ENCODE data around the gene PHLDA3. TPM values are rescaled to one million over a fixed set of nuclear protein-coding genes. Genes with fewer than 3 reads are reported as not detected.
"Not testable (repeated sequence)": the region's sequence is repeated elsewhere in the genome, so short reads cannot be mapped to it uniquely, and the experiment has no call there.

Gene PHLDA3
- total RNA-seq, 1 donor from 2014 or later, result 150 TPM

- Histone ChIP-seq H4K20me1 (ENCODE audit: insufficient read depth, low read length) (peaks cover 35% of the 10 kb centered on the region), H3K9ac (ENCODE audit: low read length) (no peak overlapping the region), H3K27ac (ENCODE audit: low read depth, low read length) (no peak overlapping the region), H3K4me2 (ENCODE audit: low read length) (peak overlapping the region; percentile 78), H3K36me3 (ENCODE audit: insufficient read depth, low read length) (peaks cover 18% of the 10 kb centered on the region), H3K4me3 (ENCODE audit: insufficient read depth, low read depth, low read length) (peak overlapping the region; percentile 29), H3K79me2 (ENCODE audit: insufficient read depth, low read length) (no peaks in the 10 kb centered on the region), H2AFZ (ENCODE audit: low read depth, low read length) (no peak overlapping the region), H3K9me3 (ENCODE audit: insufficient read depth, low read depth, low read length) (no peaks in the 10 kb centered on the region), H3K4me1 (ENCODE audit: insufficient read depth, low read length) (peaks cover 21% of the 10 kb centered on the region), H3K27me3 (ENCODE audit: insufficient read depth, low read length) (no peaks in the 10 kb centered on the region)
- Mint-ChIP-seq H3K27me3 (ENCODE audit: low read depth, unreplicated experiment) (peaks cover 3% of the 10 kb centered on the region), H3K9me3 (ENCODE audit: unreplicated experiment) (no peaks in the 10 kb centered on the region), H3K4me3 (ENCODE audit: unreplicated experiment) (peak overlapping the region; percentile 29), H3K27ac (ENCODE audit: unreplicated experiment) (peak overlapping the region; percentile 87), H3K4me1 (ENCODE audit: low read depth, unreplicated experiment) (peaks cover 32% of the 10 kb centered on the region), H3K36me3 (ENCODE audit: low read depth, unreplicated experiment) (peaks cover 8% of the 10 kb centered on the region)
- no peak for TF ChIP-seq CTCF (IDR thresholded peaks at IDR 0.05; ENCODE audit: insufficient read depth, low read depth, low read length)
- no peak for TF ChIP-seq EZH2 (IDR thresholded peaks at IDR 0.05; ENCODE audit: insufficient read depth, low read length)
- DNase-seq (ENCODE audit: low read depth), result no peak
- no peak for FAIRE-seq
Observed at GRCh38 chr1:201481004-201481380, 12.0 kb upstream of the PHLDA3 start.

GRCh38 chr1:201480231-201481003 lies 11.4 kb upstream of the PHLDA3 start:
- TF ChIP-seq EZH2 (IDR thresholded peaks at IDR 0.05; ENCODE audit: insufficient read depth, low read length), result no peak
- TF ChIP-seq CTCF (IDR thresholded peaks at IDR 0.05; ENCODE audit: insufficient read depth, low read depth, low read length), result no peak
- no peaks in the 10 kb centered on the region for H3K9me3 Mint-ChIP-seq (ENCODE audit: unreplicated experiment)
- H3K27ac Mint-ChIP-seq (ENCODE audit: unreplicated experiment), result peak overlapping the region; percentile 87
- H3K36me3 Mint-ChIP-seq (ENCODE audit: low read depth, unreplicated experiment), result peaks cover 5% of the 10 kb centered on the region
- DNase-seq (ENCODE audit: low read depth) (no peak), FAIRE-seq (no peak)
- H3K79me2 ChIP-seq (ENCODE audit: insufficient read depth, low read length), result no peaks in the 10 kb centered on the region
- peak overlapping the region; percentile 78 for H3K4me2 ChIP-seq (ENCODE audit: low read length)
- H3K27me3 Mint-ChIP-seq (ENCODE audit: low read depth, unreplicated experiment), result peaks cover 3% of the 10 kb centered on the region
- H3K9ac ChIP-seq (ENCODE audit: low read length), result no peak overlapping the region
- H3K36me3 ChIP-seq (ENCODE audit: insufficient read depth, low read length), result peaks cover 12% of the 10 kb centered on the region
- H3K27ac ChIP-seq (ENCODE audit: low read depth, low read length), result no peak overlapping the region
- H4K20me1 ChIP-seq (ENCODE audit: insufficient read depth, low read length), result peaks cover 29% of the 10 kb centered on the region
- H2AFZ ChIP-seq (ENCODE audit: low read depth, low read length), result peak overlapping the region; percentile 42
- H3K4me1 ChIP-seq (ENCODE audit: insufficient read depth, low read length), result peaks cover 21% of the 10 kb centered on the region
- peak overlapping the region; percentile 29 for H3K4me3 Mint-ChIP-seq (ENCODE audit: unreplicated experiment)
- H3K27me3 ChIP-seq (ENCODE audit: insufficient read depth, low read length), result no peaks in the 10 kb centered on the region
- no peaks in the 10 kb centered on the region for H3K9me3 ChIP-seq (ENCODE audit: insufficient read depth, low read depth, low read length)
- H3K4me1 Mint-ChIP-seq (ENCODE audit: low read depth, unreplicated experiment), result peaks cover 28% of the 10 kb centered on the region
- H3K4me3 ChIP-seq (ENCODE audit: insufficient read depth, low read depth, low read length), result peak overlapping the region; percentile 29

GRCh38 chr1:201479201-201479730 lies 10.3 kb upstream of the PHLDA3 start:
- H3K9me3 ChIP-seq (ENCODE audit: insufficient read depth, low read depth, low read length), result no peaks in the 10 kb centered on the region
- no peak overlapping the region for H3K4me3 Mint-ChIP-seq (ENCODE audit: unreplicated experiment)
- H4K20me1 ChIP-seq (ENCODE audit: insufficient read depth, low read length), result peaks cover 18% of the 10 kb centered on the region
- H3K36me3 Mint-ChIP-seq (ENCODE audit: low read depth, unreplicated experiment), result peaks cover 5% of the 10 kb centered on the region
- H3K9ac ChIP-seq (ENCODE audit: low read length), result no peak overlapping the region
- DNase-seq (ENCODE audit: low read depth), result no peak
- no peak overlapping the region for H3K27ac ChIP-seq (ENCODE audit: low read depth, low read length)
- no peak overlapping the region for H2AFZ ChIP-seq (ENCODE audit: low read depth, low read length)
- peaks cover 28% of the 10 kb centered on the region for H3K4me1 Mint-ChIP-seq (ENCODE audit: low read depth, unreplicated experiment)
- TF ChIP-seq EZH2 (IDR thresholded peaks at IDR 0.05; ENCODE audit: insufficient read depth, low read length) (no peak), CTCF (IDR thresholded peaks at IDR 0.05; ENCODE audit: insufficient read depth, low read depth, low read length) (no peak)
- H3K79me2 ChIP-seq (ENCODE audit: insufficient read depth, low read length), result no peaks in the 10 kb centered on the region
- no peak for FAIRE-seq
- no peak overlapping the region for H3K4me3 ChIP-seq (ENCODE audit: insufficient read depth, low read depth, low read length)
- H3K4me1 ChIP-seq (ENCODE audit: insufficient read depth, low read length), result peaks cover 21% of the 10 kb centered on the region
- H3K4me2 ChIP-seq (ENCODE audit: low read length), result no peak overlapping the region
- H3K27me3 ChIP-seq (ENCODE audit: insufficient read depth, low read length), result no peaks in the 10 kb centered on the region
- no peaks in the 10 kb centered on the region for H3K9me3 Mint-ChIP-seq (ENCODE audit: unreplicated experiment)
- H3K27ac Mint-ChIP-seq (ENCODE audit: unreplicated experiment), result no peak overlapping the region
- peaks cover 3% of the 10 kb centered on the region for H3K27me3 Mint-ChIP-seq (ENCODE audit: low read depth, unreplicated experiment)
- H3K36me3 ChIP-seq (ENCODE audit: insufficient read depth, low read length), result peaks cover 6% of the 10 kb centered on the region

GRCh38 chr1:201478666-201479065 lies 9.7 kb upstream of the PHLDA3 start:
- H3K9me3 Mint-ChIP-seq (ENCODE audit: unreplicated experiment); H3K36me3 ChIP-seq (ENCODE audit: insufficient read depth, low read length); H3K27me3 ChIP-seq (ENCODE audit: insufficient read depth, low read length); H3K27me3 Mint-ChIP-seq (ENCODE audit: low read depth, unreplicated experiment); FAIRE-seq; H3K79me2 ChIP-seq (ENCODE audit: insufficient read depth, low read length); H3K9ac ChIP-seq (ENCODE audit: low read length); H3K27ac ChIP-seq (ENCODE audit: low read depth, low read length); H3K27ac Mint-ChIP-seq (ENCODE audit: unreplicated experiment); H3K9me3 ChIP-seq (ENCODE audit: insufficient read depth, low read depth, low read length); H3K36me3 Mint-ChIP-seq (ENCODE audit: low read depth, unreplicated experiment); H3K4me2 ChIP-seq (ENCODE audit: low read length); H3K4me3 ChIP-seq (ENCODE audit: insufficient read depth, low read depth, low read length); DNase-seq (ENCODE audit: low read depth); H2AFZ ChIP-seq (ENCODE audit: low read depth, low read length); H3K4me3 Mint-ChIP-seq (ENCODE audit: unreplicated experiment): not testable (repeated sequence)
- Histone ChIP-seq H3K4me1 (ENCODE audit: insufficient read depth, low read length) (peaks cover 21% of the 10 kb centered on the region), H4K20me1 (ENCODE audit: insufficient read depth, low read length) (peaks cover 12% of the 10 kb centered on the region)
- H3K4me1 Mint-ChIP-seq (ENCODE audit: low read depth, unreplicated experiment), result peaks cover 28% of the 10 kb centered on the region

Data from astrocyte (in vitro differentiated cells and primary cell).